DOHH2 (cell line): ENCODE data around the gene ANKRD42.

Experiments used
- H3F3A ChIP-seq: fragments of 200-600 bp; sonication (generic), shearing (Covaris generic); 2 replicates; pipeline ENCODE4 v1.6.0; 2016; ENCODE audit warnings: antibody characterized with exemption, mild to moderate bottlenecking; ENCODE audit not compliant: control insufficient read depth, insufficient read depth
- H3K27ac ChIP-seq: fragments of 200-600 bp; sonication (generic); 2 replicates; pipeline ENCODE4 v1.5.1; 2014; ENCODE audit warnings: low read depth, mild to moderate bottlenecking, low read length, moderate library complexity
- H3K27me3 ChIP-seq: fragments of 200-600 bp; sonication (generic); 2 replicates; pipeline ENCODE4 v1.6.1; 2014; ENCODE audit warnings: mild to moderate bottlenecking, low read length, mixed read lengths; ENCODE audit not compliant: control insufficient read depth
- H3K36me3 ChIP-seq: fragments of 200-600 bp; sonication (generic); 2 replicates; pipeline ENCODE4 v1.6.1; 2014; ENCODE audit warnings: mild to moderate bottlenecking, low read length, moderate library complexity, mixed read lengths; ENCODE audit not compliant: control insufficient read depth
- H3K4me1 ChIP-seq: fragments of 200-600 bp; sonication (generic); 2 replicates; pipeline ENCODE4 v1.6.1; 2014; ENCODE audit warnings: mild to moderate bottlenecking, low read length, mixed read lengths; ENCODE audit not compliant: control insufficient read depth
- H3K4me2 ChIP-seq: fragments of 200-600 bp; sonication (generic); 2 replicates; pipeline ENCODE4 v1.6.0; 2014; ENCODE audit warnings: mild to moderate bottlenecking, low read length, moderate library complexity
- H3K4me3 ChIP-seq: fragments of 200-600 bp; sonication (generic); 2 replicates; pipeline ENCODE4 v1.5.1; 2014; ENCODE audit warnings: mild to moderate bottlenecking, low read length, mixed read lengths
- H3K79me2 ChIP-seq: fragments of 200-600 bp; sonication (generic); 2 replicates; pipeline ENCODE4 v1.6.1; 2014; ENCODE audit warnings: mild to moderate bottlenecking, low read length, mixed read lengths; ENCODE audit not compliant: control insufficient read depth
- H3K9me2 ChIP-seq: fragments of 200-600 bp; sonication (generic); replicated peaks from 2 replicates; pipeline ENCODE4 v1.6.1; 2014; ENCODE audit warnings: mild to moderate bottlenecking, low read length, mixed read lengths; ENCODE audit not compliant: control insufficient read depth
- H3K9me3 ChIP-seq: fragments of 200-600 bp; sonication (generic); 2 replicates; pipeline ENCODE4 v1.6.1; 2014; ENCODE audit warnings: antibody characterized with exemption, low read length, mixed read lengths; ENCODE audit not compliant: control insufficient read depth, insufficient read depth
- H4K20me1 ChIP-seq: fragments of 200-600 bp; sonication (generic); 2 replicates; pipeline ENCODE4 v1.6.0; 2014; ENCODE audit warnings: low read depth, mild to moderate bottlenecking, antibody characterized with exemption, low read length, moderate library complexity; ENCODE audit not compliant: control insufficient read depth, insufficient read depth
- CTCF ChIP-seq: fragments of 200-600 bp; sonication (generic); IDR thresholded peaks from one replicate; pipeline ENCODE4 v1.5.1; 2014; ENCODE audit warnings: antibody characterized with exemption, mild to moderate bottlenecking, low read depth, low read length; ENCODE audit not compliant: poor library complexity, severe bottlenecking
- EZH2phosphoT487 ChIP-seq: fragments of 200-600 bp; sonication (generic); IDR thresholded peaks from 2 replicates; pipeline ENCODE4 v1.6.1; 2017; ENCODE audit warnings: borderline replicate concordance, mild to moderate bottlenecking, antibody characterized with exemption, low read length, moderate library complexity, mixed read lengths

ANKRD42 gene

GRCh38 chr11:83293457-83293774, 99.9 kb downstream of the ANKRD42 start:
- Histone ChIP-seq H3K4me2 (no peak overlapping the region), H3K36me3 (no peaks in the 10 kb centered on the region), H3K79me2 (no peaks in the 10 kb centered on the region), H3K9me2 (no peaks in the 10 kb centered on the region), H3K27ac (no peak overlapping the region), H3K4me1 (peaks cover 27% of the 10 kb centered on the region), H4K20me1 (no peaks in the 10 kb centered on the region), H3F3A (peaks cover 9% of the 10 kb centered on the region), H3K27me3 (no peaks in the 10 kb centered on the region), H3K9me3 (no peaks in the 10 kb centered on the region), H3K4me3 (no peak overlapping the region)
- TF ChIP-seq EZH2phosphoT487: no peak
- TF ChIP-seq CTCF: no peak

- Histone ChIP-seq H3K36me3 (no peaks in the 10 kb centered on the region), H3K4me3 (no peak overlapping the region), H3K79me2 (no peaks in the 10 kb centered on the region), H3K4me1 (peaks cover 19% of the 10 kb centered on the region), H3F3A (peaks cover 1% of the 10 kb centered on the region), H4K20me1 (no peaks in the 10 kb centered on the region), H3K27me3 (no peaks in the 10 kb centered on the region), H3K9me3 (no peaks in the 10 kb centered on the region), H3K27ac (no peak overlapping the region), H3K4me2 (no peak overlapping the region), H3K9me2 (no peaks in the 10 kb centered on the region)
- TF ChIP-seq CTCF: no peak
- TF ChIP-seq EZH2phosphoT487: no peak
Observed at GRCh38 chr11:83294208-83294607, 100.7 kb downstream of the ANKRD42 start.
